Heart right ventricle (tissue), 16 donors: ENCODE data around the gene SPNS2. TPM values are rescaled to one million over a fixed set of nuclear protein-coding genes. Genes with fewer than 3 reads are reported as not detected.

Source experiments
- ATAC-seq, 8 donors: fragments of 200-7000 bp; cut with Tn5 transposase; one replicate each; pipeline ENCODE4 v1.9.1; 2020; ENCODE audit warnings: mild to moderate bottlenecking in 8 of 8, moderate library complexity in 8 of 8, moderate number of reproducible peaks in 1 of 8
- DNase-seq, 2 donors: peaks; one replicate each; pipeline ENCODE4 v3.0.0-alpha.2; 2020
- H3K27ac ChIP-seq, 10 donors: fragments of 200-600 bp; sonication (generic) in 2 of 10; one replicate each; pipeline versions ENCODE4 v1.5.0 to v1.8.0; 2020 to 2022; ENCODE audit warnings: mild to moderate bottlenecking in 3 of 10
- H3K27me3 ChIP-seq, 7 donors: fragments of 200-600 bp; one replicate each; pipeline ENCODE4 v1.8.0; 2021 to 2022; ENCODE audit warnings: mild to moderate bottlenecking in 2 of 7
- H3K36me3 ChIP-seq, 9 donors: fragments of 200-600 bp; sonication (generic) in 1 of 9; one replicate each; pipeline versions ENCODE4 v1.5.0 to v1.8.0; 2020 to 2022; ENCODE audit warnings: mild to moderate bottlenecking in 2 of 9
- H3K4me1 ChIP-seq, 9 donors: fragments of 200-600 bp; sonication (generic) in 1 of 9; one replicate each; pipeline versions ENCODE4 v1.5.0 to v1.8.0; 2020 to 2022; ENCODE audit warnings: mild to moderate bottlenecking in 4 of 9
- H3K4me3 ChIP-seq, 10 donors: fragments of 200-600 bp; sonication (generic) in 2 of 10; one replicate each; pipeline versions ENCODE4 v1.5.0 to v1.8.0; 2020 to 2022; ENCODE audit warnings: mild to moderate bottlenecking in 7 of 10, moderate library complexity in 2 of 10
- H3K9me3 ChIP-seq, 11 donors: fragments of 200-600 bp in 10 of 11; sonication (generic) in 2 of 11; one replicate each; pipeline versions ENCODE4 v1.5.0 to v1.8.0; 2013 to 2022; ENCODE audit warnings: mild to moderate bottlenecking in 2 of 11, control low read depth in 1 of 11, moderate library complexity in 1 of 11
- CTCF ChIP-seq, 9 donors: fragments of 200-600 bp; sonication (generic) in 2 of 9; IDR thresholded peaks; one replicate each; pipeline versions ENCODE4 v1.5.0 to v1.8.0; 2021 to 2022; ENCODE audit warnings: antibody characterized with exemption in 9 of 9, mild to moderate bottlenecking in 5 of 9, moderate library complexity in 1 of 9
- WGBS, 2 donors: extraction: QIAGEN DNeasy Blood & Tissue Kit; methylation state at CpG; one replicate each; pipeline ENCODE4 v1.1.7; 2013; ENCODE audit warnings: inconsistent platforms in 1 of 2; 5-methylcytosine and 5-hydroxymethylcytosine counted together
- intact Hi-C, 10 donors: fragments of 100-400 bp; cut with DNase I; formaldehyde crosslinking; loops; one replicate each; pipeline versions ENCODE4 v1.11.1 to v1.14.2; 2022
- polyA plus RNA-seq, 2 donors: library from polyadenylated mRNA; stranded (reverse); fragments of 200-250 nt; gene quantifications; one replicate each; pipeline ENCODE4 v1.2.3, GENCODE V29; 2013
- total RNA-seq, 10 donors: library from RNA; stranded (reverse); fragmentation: NEBNext Ultra II Directional in 3 of 10; extraction: Animal tissue kit (Norgen Biotek cat#: 25700) in 3 of 10; gene quantifications; one replicate each; pipeline versions ENCODE4 v1.2.1 to v1.2.4, GENCODE V29; 2021 to 2023
- donor health status: Arrhythmogenic right ventricular cardiomyopathy.
- donor health status: ischemic (EF 13 %, LVEDD 7.1; RV severe dilation, severe dysfunction).
- donor health status: healthy with polysubstance abuse.
- donor health status: DM: no; HTN: yes; CAD: no.
- donor health status: DM: no; HTN: no; CAD: no.
- donor health status: ischemic (EF 25% LVEDD 6.9; RV normal size, moderate dysfunction).
- donor health status: ischemic (EF 25% LVEDD 5.7; RV mildly dilated, moderate dysfunction).
- donor health status: healthy.
- donor health status: DM: yes; HTN: yes; CAD: no.
- donor health status: Ischemic cardiomyopathy.
- donor health status: ischemic (EF 35%, LVEDD 5.7; RV mildly dilated, moderate dysfunction).
- donor health status: nonischemic (EF 11% LVEDD 7.7; RV severe dilation, severe dysfunction).
- donor health status: DM: yes; HTN: yes; CAD: no.
- donor health status: PGD.
- donor health status: ischemic (EF 29% LVEDD 5.4; RV normal size, mild dysfunction).
- donor health status: nonischemic (EF 23%, LVEDD 6.1; RV moderate dilation, normal function).

The SPNS2 gene
- total and polyA plus RNA-seq, 12 donors: 4.5 to 27.7 (median 9.8) TPM

GRCh38 chr17:4477255-4477791, 21.4 kb upstream of the SPNS2 start:
- H3K9me3 ChIP-seq: no peaks in the 10 kb centered on the region
- no peak for ATAC-seq
- H3K27ac ChIP-seq: no peak overlapping the region
- DNase-seq: no peak
- no peak overlapping the region for H3K4me3 ChIP-seq
- H3K4me1 ChIP-seq: peaks cover 3 to 47% (median 19%) of the 10 kb centered on the region in 9 donors
- WGBS, 2 donors: 87 to 88% methylated on average over 10 of the region's 10 CpGs
- H3K27me3 ChIP-seq: no peaks in the 10 kb centered on the region
- TF ChIP-seq CTCF (IDR thresholded peaks at IDR 0.05): no peak
- intact Hi-C loops: loop anchor here in 1 of 10 donors (2.0 kb wide), 1 partner anchor 41 kb away; no protein-coding TSS in a partner anchor
- H3K36me3 ChIP-seq: no peaks in the 10 kb centered on the region

DNA sequence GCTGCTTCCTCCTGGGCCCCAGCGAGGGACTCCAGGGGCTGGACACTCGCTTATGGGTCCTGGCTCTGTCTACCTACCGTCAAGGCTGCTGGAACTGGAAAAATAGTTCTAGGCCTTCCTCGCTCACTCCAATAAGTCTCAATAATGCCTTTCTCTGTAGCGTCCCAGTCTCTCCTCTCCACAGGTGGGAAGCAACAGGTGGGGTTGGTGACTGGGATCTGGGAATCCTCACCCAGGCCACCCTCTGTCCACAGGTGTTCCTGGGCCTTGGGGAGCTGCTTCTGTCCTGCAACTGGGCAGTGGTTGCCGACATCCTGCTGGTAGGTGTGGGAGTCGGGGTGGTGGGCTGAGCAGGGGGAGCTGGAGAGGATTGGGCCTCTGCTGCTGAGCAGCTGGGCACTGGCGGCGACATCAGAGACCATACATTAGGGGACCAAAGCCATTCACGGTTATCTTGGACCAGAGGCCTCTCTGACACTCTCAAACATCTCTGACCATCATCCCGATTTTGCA, 20.3 kb upstream of the SPNS2 start:
- intact Hi-C loops: no loop called here
- no peak for TF ChIP-seq CTCF (IDR thresholded peaks at IDR 0.05)
- H3K4me1 ChIP-seq: peaks cover 3 to 47% (median 21%) of the 10 kb centered on the region in 9 donors
- ATAC-seq (no peak), DNase-seq (no peak)
- no peaks in the 10 kb centered on the region for H3K27me3 ChIP-seq
- H3K9me3 ChIP-seq: no peaks in the 10 kb centered on the region
- no peaks in the 10 kb centered on the region for H3K36me3 ChIP-seq
- 90 to 94% methylated on average over 11 of the region's 11 CpGs for WGBS, 2 donors
- H3K27ac ChIP-seq: no peak overlapping the region
- no peak overlapping the region for H3K4me3 ChIP-seq

- intact Hi-C loops: no loop called here
- WGBS, 2 donors: 89 to 90% methylated on average over 8 of the region's 8 CpGs
- no peak for TF ChIP-seq CTCF (IDR thresholded peaks at IDR 0.05)
- DNase-seq: no peak
- Histone ChIP-seq H3K27ac (no peak overlapping the region), H3K4me1 (peaks cover 3 to 39% (median 25%) of the 10 kb centered on the region in 9 donors), H3K9me3 (no peaks in the 10 kb centered on the region), H3K4me3 (no peak overlapping the region), H3K27me3 (no peaks in the 10 kb centered on the region), H3K36me3 (no peaks in the 10 kb centered on the region)
- ATAC-seq: no peak
These were observed 19.2 kb upstream of the SPNS2 start for GRCh38 chr17:4479340-4479981.

DNA sequence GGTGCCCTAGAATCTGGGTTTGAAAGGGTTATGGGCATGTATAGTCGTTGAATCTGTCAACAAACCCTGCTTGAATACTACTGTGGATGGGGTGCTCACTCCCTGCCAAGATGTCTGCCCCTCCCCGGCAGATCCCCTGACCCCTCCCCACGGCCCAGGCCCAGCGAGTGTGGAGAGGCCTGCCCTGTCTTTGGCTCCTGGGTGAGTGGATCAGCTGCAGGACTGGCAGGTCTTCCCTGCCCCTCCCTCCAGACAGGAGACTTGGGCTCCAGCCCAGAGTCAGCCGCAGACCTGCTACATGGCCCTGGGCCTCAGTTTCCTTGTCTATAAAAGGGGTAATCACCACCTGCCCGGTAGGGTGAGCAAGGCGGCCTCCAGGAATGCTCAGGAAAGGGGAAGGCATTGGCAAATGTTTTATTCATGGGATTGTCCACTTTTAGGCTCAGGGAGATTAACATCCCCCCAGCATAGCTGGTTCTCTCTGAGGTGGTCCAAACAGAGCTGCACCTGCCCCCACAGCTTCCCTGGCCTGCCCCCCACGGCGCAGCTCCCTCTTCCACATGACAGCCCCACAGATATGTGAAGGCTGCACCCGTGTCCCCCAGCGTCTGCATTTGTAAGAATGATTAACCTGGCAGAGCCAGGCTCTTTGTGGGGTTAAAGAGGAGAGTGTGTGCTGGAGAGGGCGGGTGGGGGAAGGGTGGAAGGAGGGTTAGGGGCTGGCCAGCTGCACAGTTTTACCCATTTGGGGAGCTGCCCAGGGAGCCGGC, 18.5 kb upstream of the SPNS2 start:
- Histone ChIP-seq H3K4me3 (no peak overlapping the region), H3K27ac (peak overlapping the region in 2 of 10 donors; percentile 35 to 65), H3K9me3 (no peaks in the 10 kb centered on the region), H3K4me1 (peaks cover 3 to 36% (median 25%) of the 10 kb centered on the region in 9 donors), H3K36me3 (no peaks in the 10 kb centered on the region), H3K27me3 (no peaks in the 10 kb centered on the region)
- no peak for TF ChIP-seq CTCF (IDR thresholded peaks at IDR 0.05)
- 72 to 73% methylated on average over 13 of the region's 13 CpGs for WGBS, 2 donors
- intact Hi-C loops: loop anchor here in 1 of 10 donors (10.0 kb wide), 1 partner anchor 55 kb away; no protein-coding TSS in a partner anchor
- ATAC-seq (no peak), DNase-seq (no peak)
